ENCODE measurements around the gene TGFB1. TPM values are rescaled to one million over a fixed set of nuclear protein-coding genes. Genes with fewer than 3 reads are reported as not detected.

TGFB1 gene
- total RNA-seq, 1 donor from 2014 or later: 24.3 TPM

- no peak for TF ChIP-seq CTCF (conservative IDR thresholded peaks at IDR 0.05; ENCODE audit: low read depth, low read length)
- DNase-seq (ENCODE audit: low read depth): no peak
- H3K4me3 ChIP-seq (ENCODE audit: low read depth, low read length): no peak overlapping the region
Observed at GRCh38 chr19:41369769-41370168, 16.0 kb upstream of the TGFB1 start.

- peak; percentile 73 for DNase-seq (ENCODE audit: low read depth)
- no peak overlapping the region for H3K4me3 ChIP-seq (ENCODE audit: low read depth, low read length)
- TF ChIP-seq CTCF (conservative IDR thresholded peaks at IDR 0.05; ENCODE audit: low read depth, low read length): no peak
Observed at GRCh38 chr19:41367848-41368301, 14.2 kb upstream of the TGFB1 start.

- no peak for DNase-seq (ENCODE audit: low read depth)
- H3K4me3 ChIP-seq (ENCODE audit: low read depth, low read length): no peak overlapping the region
- TF ChIP-seq CTCF (conservative IDR thresholded peaks at IDR 0.05; ENCODE audit: low read depth, low read length): peak; percentile 44
Observed at GRCh38 chr19:41366089-41366488, 12.4 kb upstream of the TGFB1 start.

- no peak for TF ChIP-seq CTCF (conservative IDR thresholded peaks at IDR 0.05; ENCODE audit: low read depth, low read length)
- peak overlapping the region; percentile 67 for H3K4me3 ChIP-seq (ENCODE audit: low read depth, low read length)
Observed at GRCh38 chr19:41364524-41365391, 11.0 kb upstream of the TGFB1 start.

GRCh38 chr19:41363753-41364523, 10.2 kb upstream of the TGFB1 start, which contains the start of gene B9D2:
Gene B9D2 (minus strand): TSS chr19:41364149. CDS start chr19:41363519, 630 bp downstream.
- TF ChIP-seq CTCF (conservative IDR thresholded peaks at IDR 0.05; ENCODE audit: low read depth, low read length): no peak
- peak within 1 kb of the TSS; percentile 67 for H3K4me3 ChIP-seq (ENCODE audit: low read depth, low read length)
- DNase-seq (ENCODE audit: low read depth): peak; percentile 85

More at GRCh38 chr19:41364524-41365391, 11.0 kb upstream of the TGFB1 start:
- no peak for DNase-seq (ENCODE audit: low read depth)

GRCh38 chr19:41363371-41363752, 9.6 kb upstream of the TGFB1 start:
- H3K4me3 ChIP-seq (ENCODE audit: low read depth, low read length): peak overlapping the region; percentile 67
- DNase-seq (ENCODE audit: low read depth): no peak
- TF ChIP-seq CTCF (conservative IDR thresholded peaks at IDR 0.05; ENCODE audit: low read depth, low read length): no peak
